ENCODE data around the gene MST1R.
A peak's percentile ranks its signal among the peaks of the same experiment; 100 is the strongest.
"Not testable (repeated sequence)": the region's sequence is repeated elsewhere in the genome, so short reads cannot be mapped to it uniquely, and the experiment has no call there.

MST1R gene

DNA sequence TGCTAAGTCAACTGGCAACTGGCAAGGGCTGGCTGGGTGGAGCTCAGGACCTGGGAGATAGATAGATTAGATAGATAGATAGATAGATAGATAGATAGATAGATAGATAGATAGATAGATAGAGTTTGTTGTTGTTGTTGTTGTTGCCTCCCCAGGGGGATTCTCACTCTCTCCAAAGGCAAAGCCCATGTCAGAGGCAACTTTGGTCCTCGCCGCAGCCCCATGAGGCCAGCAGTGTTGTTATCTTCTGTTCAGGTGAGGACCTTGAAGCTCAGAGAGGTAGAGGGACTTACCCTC, 7.4 kb upstream of the MST1R start:
- no peak for DNase-seq

DNA sequence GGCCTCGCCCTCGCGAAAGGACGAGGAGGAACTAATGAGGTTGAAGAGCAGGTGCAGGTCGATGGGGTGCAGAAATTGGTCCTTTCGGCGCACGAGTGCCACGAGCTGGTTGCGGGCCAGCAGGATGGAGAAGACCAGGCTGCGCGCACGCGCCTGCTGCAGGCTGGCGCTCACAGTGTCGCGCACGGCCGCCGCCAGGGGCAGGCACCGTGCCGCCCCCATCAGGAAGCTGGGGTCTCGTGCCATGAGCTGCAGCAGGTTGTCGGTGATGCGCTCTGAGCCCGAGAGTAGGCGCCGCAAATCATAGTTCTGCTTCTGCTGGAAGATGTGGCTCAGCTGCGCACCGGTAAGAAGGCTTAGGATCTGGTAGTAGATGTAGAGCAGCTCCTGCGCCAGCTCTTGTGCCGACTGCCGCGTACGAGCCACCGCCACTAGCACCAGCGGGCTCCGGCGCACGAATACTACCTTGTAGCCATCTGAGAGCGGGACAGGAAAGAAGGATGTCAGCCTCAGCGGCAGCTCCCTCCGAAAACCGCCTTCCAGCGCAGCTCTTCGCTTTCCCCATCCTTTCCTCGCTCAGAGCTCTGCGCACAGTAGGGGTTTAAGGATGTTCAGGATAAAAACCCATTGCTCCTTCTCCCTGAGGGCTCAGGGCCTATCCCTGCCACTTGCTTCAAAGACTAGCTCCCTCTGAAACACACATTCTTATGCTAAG, 6.9 kb upstream of the MST1R start:
- DNase-seq, result no peak

DNA sequence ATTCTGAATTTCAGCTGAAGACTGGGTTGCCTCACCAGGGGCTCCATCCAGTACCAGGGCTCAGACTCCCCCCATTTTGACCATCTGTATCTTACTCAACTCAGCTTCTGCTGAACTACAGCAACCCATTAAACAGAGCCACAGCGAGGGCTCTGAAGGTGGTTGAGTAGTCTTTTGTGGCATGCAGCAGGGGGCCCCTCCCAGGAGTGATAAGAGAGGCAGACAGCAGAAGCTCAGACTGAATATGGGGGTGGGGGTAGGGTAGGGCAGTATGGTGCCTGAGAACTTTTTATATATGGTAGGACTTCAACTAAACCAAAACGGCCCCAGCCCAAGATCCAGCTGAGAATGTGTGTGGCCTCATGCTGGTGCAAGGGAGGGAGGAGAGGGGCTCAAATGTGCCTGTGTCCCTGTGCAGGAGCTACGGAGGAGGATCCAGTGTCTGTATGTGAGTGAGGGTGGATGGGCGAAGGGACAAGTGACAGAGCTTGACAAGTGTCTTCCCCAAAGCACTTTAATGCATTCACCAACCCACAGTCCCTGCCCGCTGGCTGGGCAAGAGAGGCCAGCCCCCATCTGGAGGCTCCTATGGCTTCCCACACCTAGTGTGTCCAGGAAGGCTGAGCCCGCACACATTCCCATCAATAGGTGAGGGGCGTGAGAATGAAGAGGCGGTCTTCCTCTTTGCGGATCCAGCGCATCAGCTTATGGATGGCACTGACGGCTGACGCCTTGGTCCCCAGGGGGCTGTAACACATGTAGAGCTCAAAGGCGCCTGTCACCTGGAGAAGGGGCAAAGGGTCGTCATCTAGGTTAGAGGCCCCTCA, 4.9 kb upstream of the MST1R start:
- DNase-seq, result no peak

DNA sequence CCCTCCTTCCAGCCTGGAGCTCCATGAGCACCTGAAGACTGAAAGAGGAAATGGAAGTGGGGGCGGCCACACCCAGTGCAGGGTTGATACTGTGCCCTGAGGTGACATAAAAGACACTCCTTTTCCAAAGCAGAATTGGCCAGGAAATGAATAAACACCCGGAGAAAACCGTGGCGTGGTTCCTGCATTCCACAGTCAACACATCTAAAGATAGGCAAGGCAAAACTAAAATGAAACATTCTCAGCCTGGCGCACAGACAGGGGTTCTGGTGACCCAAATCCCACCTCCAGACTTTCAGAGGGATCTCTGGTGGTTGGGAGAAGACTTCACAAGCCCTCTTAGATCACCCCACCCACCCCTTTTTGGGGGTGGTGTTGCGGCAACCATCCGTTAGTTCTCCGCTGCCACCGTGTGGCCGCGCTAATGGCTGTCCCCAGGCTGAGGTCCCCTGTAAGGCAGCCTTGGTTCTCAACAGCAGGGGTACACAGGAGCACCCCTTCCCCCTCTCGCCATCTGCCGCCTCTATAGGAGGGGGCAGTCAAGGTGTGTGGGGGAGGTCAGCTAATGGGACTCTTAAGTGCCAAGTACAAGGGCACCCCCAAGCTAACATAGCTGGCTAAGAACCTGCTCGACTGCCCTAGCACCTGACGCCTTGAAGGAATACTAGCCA, 2.5 kb upstream of the MST1R start:
- no peak for DNase-seq

DNA sequence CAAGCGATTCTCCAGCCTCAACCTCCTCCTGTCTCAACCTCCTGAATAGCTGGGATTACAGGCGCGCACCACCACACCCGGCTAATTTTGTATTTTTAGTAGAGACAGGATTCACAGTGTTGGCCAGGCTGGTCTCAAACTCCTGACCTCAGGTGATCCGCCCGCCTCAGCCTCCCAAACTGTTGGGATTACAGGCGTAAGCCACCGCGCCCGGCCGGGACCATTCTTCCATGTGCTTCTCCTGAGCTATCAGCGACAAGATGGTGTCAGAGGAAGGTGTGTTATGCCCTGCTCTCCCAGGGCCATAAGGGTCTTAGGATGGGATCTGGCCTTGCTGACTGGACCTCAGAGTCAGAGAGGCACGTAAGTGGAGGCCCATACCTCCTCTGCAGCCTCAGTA, 775 bp upstream of the MST1R start:
- DNase-seq, result not testable (repeated sequence)

DNA sequence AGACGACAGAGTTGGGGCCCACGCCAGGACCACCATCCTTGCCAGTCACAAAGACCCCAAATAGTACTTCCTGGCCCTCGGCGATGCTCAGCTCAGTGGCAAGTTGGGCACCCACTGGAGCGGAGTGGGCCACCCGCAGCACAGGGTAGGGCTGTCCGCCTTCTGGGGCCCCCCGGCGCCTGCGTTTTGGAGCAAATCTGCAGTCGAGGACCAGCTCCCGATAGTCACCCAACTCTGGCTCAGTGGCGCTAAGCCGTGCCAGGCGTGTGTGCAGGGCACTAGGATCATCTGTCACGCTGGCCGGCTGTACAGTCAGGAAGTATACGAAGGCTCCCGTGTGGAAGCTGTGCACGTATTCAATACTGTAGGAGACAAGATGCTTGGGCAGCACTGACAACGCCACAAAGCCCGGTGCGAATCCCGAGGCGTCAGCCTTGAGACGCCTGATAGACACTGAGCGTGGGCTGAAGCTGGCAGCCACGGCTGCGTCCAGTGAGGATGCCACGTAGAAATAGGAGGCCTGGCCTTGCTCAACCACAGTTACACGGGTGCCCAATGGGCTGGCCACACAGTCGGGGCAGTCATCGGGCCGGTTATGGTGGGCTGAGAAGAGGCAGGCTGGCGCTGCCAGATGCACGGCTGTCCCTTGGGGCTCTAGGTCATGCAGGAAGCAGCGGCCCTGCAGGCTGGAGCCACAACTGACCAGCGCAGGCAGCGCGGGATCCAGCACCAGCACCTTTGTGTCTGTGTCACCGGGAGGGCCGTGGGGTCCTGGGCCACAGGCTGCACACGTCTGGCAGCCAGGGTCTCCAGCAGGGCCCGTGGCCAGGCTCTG, 945 bp downstream of the MST1R start:
- no peak for DNase-seq

DNA sequence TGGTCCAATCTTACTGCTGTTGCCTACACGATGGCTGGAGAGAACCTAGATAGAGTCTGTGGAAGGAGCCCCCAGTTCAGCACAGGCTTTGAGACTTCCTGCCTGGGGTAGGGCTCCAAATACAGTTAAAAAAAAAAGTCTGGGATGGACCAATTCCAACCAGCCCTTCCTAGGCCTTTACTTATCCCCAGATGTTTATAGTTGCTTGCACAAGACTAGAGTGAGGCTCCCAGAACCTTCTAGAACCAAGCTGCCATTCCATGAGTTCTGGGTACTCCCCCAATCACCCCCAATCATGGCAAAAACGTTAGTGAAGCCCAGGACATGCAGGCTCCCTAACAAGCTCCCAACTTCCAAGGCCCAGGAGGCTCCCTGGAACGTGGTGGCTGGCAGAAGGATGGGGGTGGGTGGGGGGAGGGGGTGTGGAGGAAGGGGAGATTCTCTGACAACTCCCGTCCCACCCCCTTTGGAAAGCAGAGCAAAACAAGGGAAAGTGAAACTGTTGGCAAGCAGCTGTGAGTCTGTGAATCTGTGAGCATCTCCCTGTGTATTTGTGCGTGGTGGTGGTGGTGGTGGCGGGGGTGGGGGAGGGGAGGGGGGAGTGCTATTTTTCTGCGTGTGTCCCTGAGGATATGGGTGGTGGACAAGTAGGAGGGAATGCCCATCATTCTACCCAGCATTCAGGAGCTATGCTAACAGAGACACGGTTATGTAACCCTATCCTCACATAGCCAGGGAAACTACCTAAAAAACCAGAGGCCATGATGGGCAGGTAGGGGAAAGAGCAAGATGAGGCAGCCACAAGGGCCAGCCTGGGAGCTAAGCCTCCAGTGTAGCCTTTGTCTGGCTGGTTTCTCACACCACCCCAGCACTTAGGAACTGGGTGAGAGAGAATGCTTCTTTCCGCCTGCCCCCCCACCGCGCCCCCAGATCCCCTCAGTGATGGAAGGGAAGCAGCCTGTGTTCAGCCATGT, 2.0 kb downstream of the MST1R start:
- DNase-seq, result no peak

DNA sequence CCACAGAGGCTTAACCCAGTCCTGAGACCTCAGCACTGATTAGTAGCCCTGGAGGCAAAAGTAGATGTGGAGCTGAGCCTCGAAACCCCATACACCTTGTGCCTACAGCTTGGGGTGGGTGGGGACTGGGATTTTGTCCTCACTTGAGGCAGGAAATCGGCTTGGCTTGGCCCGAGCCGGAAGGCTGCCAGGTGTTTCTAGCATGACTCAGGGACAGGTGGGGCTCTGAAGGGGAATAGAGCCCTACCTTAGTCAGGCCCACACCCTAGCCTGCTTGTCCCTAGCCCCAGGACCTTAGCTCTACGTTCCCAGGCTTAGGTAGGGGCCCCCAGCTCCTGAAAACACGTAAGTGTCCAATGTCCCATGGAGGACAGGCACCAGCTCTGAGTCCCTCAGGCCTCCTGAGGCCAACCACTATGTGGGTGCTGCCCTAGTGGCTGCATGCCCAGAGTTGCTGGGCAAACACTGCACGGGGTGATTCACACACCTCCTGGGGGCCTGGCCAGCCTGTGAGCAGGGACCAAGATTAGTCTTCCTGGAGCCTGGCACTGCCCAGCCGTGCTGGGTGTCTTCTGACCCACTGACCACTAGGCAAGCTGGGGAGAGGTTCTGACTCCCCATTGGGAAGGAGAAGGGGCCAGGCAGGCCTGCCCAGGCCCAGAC, 3.1 kb downstream of the MST1R start:
- peak; percentile 72 for DNase-seq

DNA sequence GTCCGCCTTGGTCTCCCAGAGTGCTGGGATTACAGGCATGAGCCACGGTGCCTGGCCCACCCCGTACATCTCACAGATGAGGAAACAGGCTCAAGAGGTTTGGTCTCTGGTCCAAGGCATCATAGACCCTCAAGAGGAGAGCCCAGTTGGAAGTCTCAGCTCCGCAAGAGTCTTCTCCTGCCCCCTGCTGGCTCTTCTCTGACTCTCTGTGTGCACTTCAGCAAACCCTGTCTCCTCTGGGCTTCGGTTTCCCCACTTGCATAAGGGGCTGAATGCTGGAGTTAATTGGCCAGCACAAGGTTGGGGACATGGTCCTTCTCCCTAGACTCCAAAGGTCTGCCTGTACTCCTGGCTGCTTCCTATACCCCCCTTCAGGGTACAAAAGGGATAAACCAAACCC, 3.9 kb downstream of the MST1R start:
- no peak for DNase-seq

DNA sequence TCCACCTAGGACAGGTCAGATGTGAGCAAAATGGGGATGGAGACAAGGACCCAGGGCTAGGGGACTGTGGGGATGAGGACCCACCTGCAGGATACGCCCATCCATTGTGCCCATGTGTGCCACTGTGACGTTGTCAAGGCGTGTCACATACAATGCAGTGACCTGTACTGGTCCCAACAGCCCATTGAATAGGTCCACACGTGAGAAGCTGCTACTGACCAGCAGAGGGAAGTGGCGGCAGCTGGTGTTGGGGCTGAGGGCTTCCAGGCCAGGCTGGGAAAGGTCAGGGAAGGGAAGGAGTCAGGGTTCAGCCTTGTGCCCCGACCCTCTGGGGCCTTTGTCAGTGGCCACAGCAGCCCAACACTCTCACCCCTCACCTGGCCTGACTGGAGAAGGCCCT, 4.7 kb downstream of the MST1R start:
- no peak for DNase-seq

DNA sequence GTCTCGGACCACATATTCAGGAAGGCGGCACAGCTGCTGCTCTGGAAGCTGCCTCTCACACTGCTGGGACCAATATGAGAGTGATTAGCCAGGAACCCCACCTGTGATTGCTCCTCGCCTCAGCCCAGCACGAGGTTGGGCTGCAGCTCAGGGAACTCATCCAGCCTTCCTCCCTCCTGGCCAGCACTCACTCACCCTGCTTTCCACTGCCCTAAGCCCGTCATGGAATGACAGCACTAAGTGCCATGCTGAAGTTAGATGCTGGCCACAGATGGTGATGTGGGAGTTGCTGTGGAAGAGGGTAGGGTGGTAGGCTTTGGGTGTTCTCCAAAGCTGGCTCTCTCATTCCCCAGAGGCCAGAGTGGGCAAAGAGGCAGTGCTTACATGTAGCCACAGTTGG, 7.3 kb downstream of the MST1R start:
- no peak for DNase-seq

DNA sequence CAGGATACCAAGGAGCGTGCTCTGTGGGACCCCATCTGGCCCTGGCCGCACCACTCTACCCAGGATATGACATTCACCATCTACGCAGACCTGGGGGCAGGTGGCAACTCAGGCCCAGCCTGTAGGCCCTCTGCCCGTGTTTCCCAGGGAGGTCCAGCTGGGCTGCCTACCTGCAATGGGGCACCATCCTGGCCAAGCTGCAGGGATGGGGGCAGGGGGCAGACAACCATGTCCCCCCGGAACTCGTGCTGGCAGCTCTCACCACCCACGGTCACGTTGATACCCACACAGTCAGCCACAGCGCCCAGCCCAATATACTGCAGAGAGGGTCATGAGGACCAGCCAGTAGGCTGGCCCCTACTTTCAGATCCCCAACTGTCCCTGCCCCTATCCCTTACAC, 7.9 kb downstream of the MST1R start:
- DNase-seq, result no peak

DNA sequence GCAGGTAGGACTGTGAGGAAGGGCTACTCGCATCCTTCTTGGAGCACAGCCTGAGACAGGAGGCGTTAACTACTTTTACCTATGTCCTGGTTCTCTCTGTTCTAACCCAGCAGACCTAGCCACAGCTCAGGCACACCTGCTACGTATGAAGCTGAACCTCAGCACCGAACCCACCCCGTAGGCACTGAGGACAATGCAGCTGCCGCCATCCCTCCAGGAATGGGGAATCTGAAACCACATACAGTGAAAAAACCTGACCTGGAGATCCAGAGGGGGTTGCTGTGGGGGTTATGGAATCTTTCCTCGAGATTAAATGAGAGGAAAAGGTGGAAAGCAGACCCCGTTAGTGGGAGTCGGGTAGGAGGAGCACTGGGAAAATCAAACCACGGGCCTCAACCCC, 14.4 kb downstream of the MST1R start:
- DNase-seq, result no peak

DNA sequence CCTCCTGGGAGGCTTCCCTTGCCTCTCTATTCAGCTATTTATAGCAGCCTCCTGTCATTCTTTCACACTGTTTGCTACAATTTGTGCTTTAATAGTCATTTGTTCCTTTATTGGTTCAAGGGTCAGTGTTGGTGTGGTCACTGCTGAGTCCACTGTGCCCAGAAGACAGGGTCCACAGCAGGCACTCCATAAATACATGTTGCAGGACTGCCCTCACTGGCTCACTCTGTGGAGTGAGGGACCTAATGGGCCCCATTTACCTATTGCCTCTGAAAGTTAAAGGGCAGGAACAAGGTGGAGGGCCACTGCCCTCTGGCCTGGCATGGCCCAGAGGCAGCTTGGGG, 16.8 kb downstream of the MST1R start:
- no peak for DNase-seq

DNA sequence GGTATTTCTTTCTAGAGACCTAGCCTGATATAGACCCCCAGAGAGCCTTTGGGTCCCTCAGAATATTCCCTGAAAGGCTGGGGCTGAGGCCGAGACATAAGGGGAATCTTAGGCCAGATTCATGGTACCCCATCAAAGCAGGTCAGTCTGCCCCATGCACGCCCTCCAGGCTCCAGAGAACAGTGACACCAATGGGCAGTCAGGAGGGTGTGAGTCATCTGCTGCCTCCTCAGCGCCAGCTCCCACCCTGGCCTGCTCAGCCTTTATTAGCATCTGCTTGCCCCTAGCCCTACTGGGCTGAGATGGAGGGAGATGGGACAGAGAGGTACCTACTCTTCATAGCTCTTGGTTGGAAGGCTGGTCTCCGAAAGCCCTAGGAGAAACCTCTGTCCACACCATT, 19.7 kb downstream of the MST1R start:
- no peak for DNase-seq

DNA sequence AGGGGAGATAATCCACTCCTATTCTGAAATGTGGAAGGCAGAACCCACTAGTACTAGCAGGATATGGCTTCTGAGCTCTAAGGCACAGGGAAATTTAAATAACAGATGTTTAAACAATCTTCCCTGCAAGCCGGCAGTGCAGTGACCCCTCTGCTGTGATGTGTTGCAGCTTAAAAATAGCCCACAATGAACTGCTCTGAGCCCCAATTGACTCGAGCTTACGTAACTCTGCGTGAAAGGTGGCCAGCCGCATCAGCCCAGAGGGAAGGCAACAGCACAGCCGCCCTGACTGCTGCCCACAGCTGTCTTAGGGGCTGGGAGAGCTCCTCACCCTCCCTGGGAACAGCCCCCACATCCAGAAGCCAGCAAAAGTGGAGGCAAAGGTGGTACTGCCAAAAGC, 21.5 kb downstream of the MST1R start:
- DNase-seq, result no peak

DNA sequence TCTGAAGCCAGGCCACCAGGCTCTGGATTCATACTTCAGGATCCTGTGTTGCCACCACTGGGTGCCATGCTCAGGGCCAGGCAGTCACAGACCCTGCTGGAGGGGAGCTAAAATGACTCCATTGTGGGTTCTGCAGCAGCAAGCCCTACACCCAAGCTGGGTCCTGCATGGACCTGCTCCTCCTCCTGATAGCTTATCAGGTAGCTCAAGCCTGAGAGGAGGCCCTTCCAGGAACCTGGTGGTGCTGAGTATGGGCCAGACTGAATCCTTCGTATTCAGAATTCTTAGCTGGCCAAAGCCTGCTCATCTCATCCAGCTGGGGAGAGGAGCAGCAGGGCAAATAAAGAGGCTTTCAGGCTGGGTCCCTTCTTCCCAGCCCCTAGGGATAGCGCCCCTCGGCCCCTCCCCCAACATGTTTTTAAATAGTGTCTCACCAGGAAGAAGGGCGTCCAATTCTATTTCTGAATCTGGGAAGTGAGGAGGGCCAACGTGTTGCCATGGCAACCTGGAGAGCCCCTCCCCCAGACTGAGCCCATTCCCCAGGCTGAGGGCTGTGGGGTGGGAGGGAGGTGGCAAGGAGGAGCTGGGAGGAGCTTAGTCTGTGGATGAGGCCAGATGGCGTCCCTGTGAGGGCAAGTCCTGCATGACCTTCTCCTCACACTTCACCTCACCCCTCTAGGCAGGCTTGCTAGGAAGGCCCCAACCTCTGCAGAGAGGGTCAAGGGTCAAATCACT, 22.9 kb downstream of the MST1R start:
- no peak for DNase-seq

DNA sequence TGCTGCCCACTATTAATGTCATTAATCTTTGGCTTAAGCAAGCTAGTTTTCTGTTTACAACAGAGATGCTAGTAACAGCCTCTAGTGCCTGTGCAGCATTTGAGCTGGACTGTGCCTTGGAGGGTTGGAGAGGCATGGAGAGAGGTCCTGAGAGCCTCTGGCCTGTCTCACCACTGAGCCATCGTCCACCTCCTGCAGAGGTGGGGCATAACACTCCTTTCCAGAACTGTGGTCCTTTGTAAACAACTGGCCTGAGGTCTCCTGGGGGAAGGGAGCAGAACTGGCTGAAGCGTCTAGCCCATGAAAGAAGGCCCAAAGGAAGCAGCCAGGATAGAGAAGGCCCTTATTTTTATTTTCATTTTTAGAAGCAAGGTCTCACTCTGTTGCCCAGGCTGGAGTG, 24.0 kb downstream of the MST1R start:
- DNase-seq, result no peak

DNA sequence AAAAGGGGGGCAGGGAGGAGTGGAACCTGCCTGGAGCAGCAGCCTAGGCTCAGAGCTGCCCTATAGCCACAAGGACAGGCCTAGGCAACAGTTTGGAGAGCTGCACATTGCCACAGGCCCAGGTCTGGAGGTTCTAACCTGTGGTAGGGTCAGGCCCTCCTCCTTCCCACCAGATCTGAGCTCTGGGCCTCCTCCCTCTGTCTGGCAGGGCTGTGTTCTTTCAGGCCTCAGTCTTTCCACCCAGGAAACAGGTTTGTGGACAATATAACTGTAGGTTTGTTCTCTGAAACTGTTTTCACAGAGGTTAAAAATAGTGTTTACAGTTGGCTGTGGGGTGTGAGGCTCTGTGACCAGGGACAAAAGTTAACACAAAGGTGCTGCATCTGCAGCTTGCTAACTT, 25.0 kb downstream of the MST1R start:
- DNase-seq, result no peak

DNA sequence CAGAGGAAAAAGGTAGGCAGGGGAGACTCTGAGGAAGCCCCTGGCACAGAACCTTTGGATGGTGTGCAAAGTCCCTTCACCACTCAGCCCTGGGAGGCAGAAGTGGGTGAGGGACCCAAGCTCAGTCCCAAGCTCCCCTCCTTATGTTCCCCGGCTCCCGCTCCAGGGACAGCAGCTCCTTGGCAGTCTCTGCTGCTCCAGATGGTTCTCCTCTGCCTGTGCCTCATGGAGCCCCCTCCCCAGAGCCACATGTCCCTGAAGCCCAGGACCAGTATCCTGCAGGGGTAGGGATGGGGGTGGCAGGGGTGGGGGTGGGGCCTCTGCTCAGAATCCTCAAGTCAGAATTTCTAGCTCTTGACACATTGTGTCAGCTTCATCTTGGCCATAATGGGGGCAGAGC, 26.0 kb downstream of the MST1R start:
- DNase-seq, result no peak

DNA sequence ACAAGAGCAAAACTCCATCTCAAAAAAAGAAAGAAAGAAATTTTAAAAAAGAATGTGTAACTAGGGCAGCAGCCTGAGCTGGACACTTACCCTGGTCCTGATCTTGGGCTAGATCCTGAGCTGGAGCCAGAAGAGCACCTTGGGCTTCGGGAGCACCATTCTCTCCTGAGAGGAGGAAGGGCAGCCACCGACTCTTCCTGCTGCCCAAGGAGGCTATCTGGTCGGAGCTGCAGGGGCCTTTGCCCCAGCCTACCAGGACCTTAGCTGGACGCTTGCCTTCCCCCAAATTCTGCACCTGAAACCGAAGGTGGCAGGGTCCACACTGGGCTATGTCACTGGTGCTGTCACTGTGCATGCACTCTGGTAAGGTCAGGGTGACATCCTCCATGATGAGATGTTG, 27.1 kb downstream of the MST1R start:
- DNase-seq, result no peak

Measured in T1000 (cell line).